ENCODE measurements around the gene SIPA1L3.

- TF ChIP-seq CTCF (IDR thresholded peaks at IDR 0.05; ENCODE audit: poor library complexity), result no peak
- no peak for TF ChIP-seq EZH2phosphoT487 (IDR thresholded peaks at IDR 0.05; ENCODE audit: low read depth, severe bottlenecking, unreplicated experiment)
Observed at GRCh38 chr19:37994823-37995130, 87.8 kb downstream of the SIPA1L3 start.
